Stimulated activated CD4-positive, alpha-beta T cell treated with anti-CD3 and anti-CD28 coated beads, Interleukin-15, amount 100 ng/mL, for 48 hours (primary cell): ENCODE results near the gene GPC1.

Source experiments
- DNase-seq, 2 donors: peaks; one replicate each; pipeline ENCODE4 v3.0.0-alpha.2; 2020; ENCODE audit warnings: low read depth in 2 of 2

GPC1 gene

GRCh38 chr2:240431271-240431660 is 4.2 kb upstream of the GPC1 start:
- DNase-seq: no peak

- DNase-seq: no peak
These were observed 3.6 kb upstream of the GPC1 start for GRCh38 chr2:240431661-240432424.

GRCh38 chr2:240432430-240432819 is 3.0 kb upstream of the GPC1 start:
- no peak for DNase-seq

- DNase-seq: no peak
These were observed 2.4 kb upstream of the GPC1 start for GRCh38 chr2:240432820-240433801.

- DNase-seq: peak; percentile 23 to 34
These were observed 1.3 kb upstream of the GPC1 start for GRCh38 chr2:240433973-240434727.

GRCh38 chr2:240434728-240435456 is 571 bp upstream of the GPC1 start:
- DNase-seq: peak; percentile 59 to 76

- no peak for DNase-seq
These were observed 652 bp downstream of the GPC1 start for GRCh38 chr2:240435948-240436682.

- no peak for DNase-seq
These were observed 1.5 kb downstream of the GPC1 start for GRCh38 chr2:240436683-240437550.

GRCh38 chr2:240437551-240437860 is 2.0 kb downstream of the GPC1 start:
- no peak for DNase-seq

GRCh38 chr2:240437861-240438809 is 2.7 kb downstream of the GPC1 start:
- peak; percentile 23 to 51 for DNase-seq

GRCh38 chr2:240438810-240439697 is 3.6 kb downstream of the GPC1 start:
- no peak for DNase-seq

GRCh38 chr2:240439698-240440151 is 4.3 kb downstream of the GPC1 start:
- DNase-seq: no peak

- no peak for DNase-seq
These were observed 4.8 kb downstream of the GPC1 start for GRCh38 chr2:240440251-240440650.

GRCh38 chr2:240440704-240441320 is 5.3 kb downstream of the GPC1 start:
- DNase-seq: no peak

- DNase-seq: no peak
These were observed 6.0 kb downstream of the GPC1 start for GRCh38 chr2:240441326-240441992.

GRCh38 chr2:240441993-240442411 is 6.5 kb downstream of the GPC1 start:
- DNase-seq: no peak
